ENCODE data around the gene PRDM1. TPM values are rescaled to one million over a fixed set of nuclear protein-coding genes. Genes with fewer than 3 reads are reported as not detected.
"Not testable (repeated sequence)": the region's sequence is repeated elsewhere in the genome, so short reads cannot be mapped to it uniquely, and the experiment has no call there.

The PRDM1 gene
- total and polyA plus RNA-seq, 7 donors = 0.33 to 2.0 (median 1.3) TPM

GRCh38 chr6:106145741-106146227, 59.6 kb downstream of the PRDM1 start:
- no peak for DNase-seq
- Histone ChIP-seq H3K9me3 (no peaks in the 10 kb centered on the region), H3K36me3 (ENCODE audit: insufficient read depth in 1 of 2, low read depth in 1 of 2) (no peaks in the 10 kb centered on the region), H3K27ac (no peak overlapping the region), H3K4me3 (no peak overlapping the region), H3K4me1 (peaks cover 11% of the 10 kb centered on the region), H3K27me3 (ENCODE audit: insufficient read depth in 3 of 3, low read length in 2 of 3) (no peaks in the 10 kb centered on the region)
- WGBS, 3 donors = 47 to 55% (median 54%) methylated on average over 7 of the region's 7 CpGs
- ATAC-seq = no peak
- TF ChIP-seq CTCF (IDR thresholded peaks at IDR 0.05) = no peak
- intact Hi-C loops (cut with DNase I) = no loop called here

- 89 to 93% (median 90%) methylated on average over 2 of the region's 2 CpGs for WGBS, 3 donors
- H3K9me3 ChIP-seq = no peaks in the 10 kb centered on the region
- TF ChIP-seq CTCF (IDR thresholded peaks at IDR 0.05) = no peak
- ATAC-seq (no peak), DNase-seq (no peak)
- H3K27ac ChIP-seq = no peak overlapping the region
- H3K36me3 ChIP-seq (ENCODE audit: insufficient read depth in 1 of 2, low read depth in 1 of 2) = no peaks in the 10 kb centered on the region
- no peaks in the 10 kb centered on the region for H3K27me3 ChIP-seq (ENCODE audit: insufficient read depth in 3 of 3, low read length in 2 of 3)
- intact Hi-C loops (cut with DNase I) = no loop called here
- H3K4me1 ChIP-seq = peaks cover 3% of the 10 kb centered on the region
- no peak overlapping the region for H3K4me3 ChIP-seq
These were observed 60.8 kb downstream of the PRDM1 start for GRCh38 chr6:106146852-106147351.

GRCh38 chr6:106147476-106147875, 61.3 kb downstream of the PRDM1 start:
- DNase-seq = no peak
- H3K27me3 ChIP-seq (ENCODE audit: insufficient read depth in 3 of 3, low read length in 2 of 3) = no peaks in the 10 kb centered on the region
- no peak overlapping the region for H3K4me3 ChIP-seq
- TF ChIP-seq CTCF (IDR thresholded peaks at IDR 0.05) = no peak
- no peak overlapping the region for H3K27ac ChIP-seq
- WGBS, 3 donors = 68 to 78% (median 77%) methylated on average over 2 of the region's 2 CpGs
- intact Hi-C loops (cut with DNase I) = no loop called here
- no peaks in the 10 kb centered on the region for H3K4me1 ChIP-seq
- H3K36me3 ChIP-seq (ENCODE audit: insufficient read depth in 1 of 2, low read depth in 1 of 2) = no peaks in the 10 kb centered on the region
- no peak for ATAC-seq
- H3K9me3 ChIP-seq = no peaks in the 10 kb centered on the region

- Histone ChIP-seq H3K36me3 (ENCODE audit: insufficient read depth in 1 of 2, low read depth in 1 of 2) (no peaks in the 10 kb centered on the region), H3K9me3 (no peaks in the 10 kb centered on the region), H3K4me1 (no peaks in the 10 kb centered on the region), H3K27me3 (ENCODE audit: insufficient read depth in 3 of 3, low read length in 2 of 3) (no peaks in the 10 kb centered on the region), H3K27ac (no peak overlapping the region), H3K4me3 (no peak overlapping the region)
- WGBS, 3 donors = 93 to 95% (median 95%) methylated on average over 1 of the region's 1 CpG
- TF ChIP-seq CTCF (IDR thresholded peaks at IDR 0.05) = no peak
- intact Hi-C loops (cut with DNase I) = no loop called here
- DNase-seq (no peak), ATAC-seq (no peak)
These were observed 63.4 kb downstream of the PRDM1 start for GRCh38 chr6:106149472-106150069.

GRCh38 chr6:106152476-106152875, 66.3 kb downstream of the PRDM1 start:
- intact Hi-C loops (cut with DNase I); H3K27ac ChIP-seq; H3K36me3 ChIP-seq (ENCODE audit: insufficient read depth in 1 of 2, low read depth in 1 of 2); H3K27me3 ChIP-seq (ENCODE audit: insufficient read depth in 3 of 3, low read length in 2 of 3); DNase-seq; ATAC-seq; H3K4me1 ChIP-seq; H3K4me3 ChIP-seq; H3K9me3 ChIP-seq: not testable (repeated sequence)
- WGBS, 3 donors = 81 to 84% (median 82%) methylated on average over 3 of the region's 3 CpGs
